Measurements from ENCODE around the gene ADAM33. TPM values are rescaled to one million over a fixed set of nuclear protein-coding genes. Genes with fewer than 3 reads are reported as not detected.

ADAM33 gene
- total RNA-seq: 3.1 TPM in 2 replicates

GRCh38 chr20:3681931-3682781, at the start of gene ADAM33:
Gene ADAM33, minus strand, starts transcription at chr20:3682010. Its CDS starts 6 bp downstream, at chr20:3682004.

GRCh38 chr20:3712279-3712873, 30.6 kb upstream of the ADAM33 start, which contains the start of gene SIGLEC1:
Gene SIGLEC1, minus strand, starts transcription at chr20:3712600. Its CDS starts 5,472 bp downstream, at chr20:3707128.

GRCh38 chr20:3663031-3663701, 18.6 kb downstream of the ADAM33 start, which contains the start of gene GFRA4:
Gene GFRA4, minus strand, starts transcription at chr20:3663399. Its CDS starts 0 bp downstream, at chr20:3663399.

Other genes starting within 250 kb of the ADAM33 start
- 42.4 and 45.9 TPM in 2 replicates for gene ATRN, start 211.0 kb downstream of the ADAM33 start, total RNA-seq
- gene GFRA4, start 18.6 kb downstream of the ADAM33 start, total RNA-seq: not detected in 2 replicates
- gene SIGLEC1, start 30.6 kb upstream of the ADAM33 start, total RNA-seq: not detected in 2 replicates
- gene HSPA12B, start 50.7 kb upstream of the ADAM33 start, total RNA-seq: under 0.01 and 0.22 TPM in 2 replicates
- 13.3 and 26.8 TPM in 2 replicates for gene ADISSP, start 85.7 kb upstream of the ADAM33 start, total RNA-seq
- gene SPEF1, start 99.4 kb upstream of the ADAM33 start, total RNA-seq: 0.22 TPM in 1 of 2 replicates, not detected in the other
- 80.5 and 93.8 TPM in 2 replicates for gene CENPB, start 104.7 kb upstream of the ADAM33 start, total RNA-seq
- 32.4 and 42.0 TPM in 2 replicates for gene CDC25B, start 114.3 kb upstream of the ADAM33 start, total RNA-seq
- 25.9 and 37.3 TPM in 2 replicates for gene AP5S1, start 138.5 kb upstream of the ADAM33 start, total RNA-seq
- gene MAVS, start 164.8 kb upstream of the ADAM33 start, total RNA-seq: 29.1 and 40.3 TPM in 2 replicates
- gene PANK2, start 207.4 kb upstream of the ADAM33 start, total RNA-seq: 45.9 and 46.7 TPM in 2 replicates

Measured in placental epithelial cell (primary cell).